IMR-90 (cell line): Measurements from ENCODE around the gene RADX. TPM values are rescaled to one million over a fixed set of nuclear protein-coding genes. Genes with fewer than 3 reads are reported as not detected.

Experiments
- ATAC-seq: fragments of 200-7000 bp; cut with Tn5 transposase; 2 replicates; pipeline ENCODE4 v1.9.1; 2020; ENCODE audit warnings: low read depth, mild to moderate bottlenecking, moderate library complexity
- BruUV-seq: library from RNA; stranded (reverse); fragments of 400-500 nt; replicated peaks from 2 replicates; lab custom pipeline; 2021; lab: Mats Ljungman, UMichigan
- CTCF ChIA-PET: fragments of 300-600 bp; formaldehyde crosslinking; extraction: SDS; loops from one replicate; lab custom pipeline; 2021; ENCODE audit warnings: antibody characterized with exemption; lab: Yijun Ruan, JAX
- POLR2A ChIA-PET: fragments of 300-600 bp; sonication (Branson Sonifier 250); formaldehyde crosslinking; loops from one replicate; lab custom pipeline; 2022; ENCODE audit warnings: antibody characterized with exemption; ENCODE audit not compliant: unreplicated experiment; lab: Charles Lee
- DNase-seq: peaks from one replicate; pipeline ENCODE4 v3.0.0; 2013
- H2AFZ ChIP-seq: replicated peaks from 2 replicates; pipeline ENCODE3; 2013; ENCODE audit warnings: low read length, mild to moderate bottlenecking; ENCODE audit not compliant: poor library complexity
- H2AK5ac ChIP-seq: 2 replicates; pipeline ENCODE4 v1.6.1; 2013; ENCODE audit warnings: low read depth, low read length, inconsistent platforms
- H2AK9ac ChIP-seq: replicated peaks from 2 replicates; pipeline ENCODE3; 2013; ENCODE audit warnings: mild to moderate bottlenecking, low read depth, low read length, moderate library complexity; ENCODE audit not compliant: poor library complexity
- H2BK120ac ChIP-seq: 2 replicates; pipeline ENCODE4 v1.6.1; 2013; ENCODE audit warnings: low read depth, low read length, inconsistent platforms
- H2BK15ac ChIP-seq: 3 replicates; pipeline ENCODE4 v1.6.1; 2013; ENCODE audit warnings: low read depth, low read length, inconsistent platforms
- H2BK20ac ChIP-seq: 2 replicates; pipeline ENCODE4 v1.6.1; 2013; ENCODE audit warnings: low read depth, mild to moderate bottlenecking, inconsistent platforms, low read length, moderate library complexity
- H2BK5ac ChIP-seq: 2 replicates; pipeline ENCODE4 v1.6.1; 2013; ENCODE audit warnings: mild to moderate bottlenecking, low read depth, low read length, inconsistent platforms; ENCODE audit not compliant: poor library complexity, severe bottlenecking
- H3K14ac ChIP-seq: replicated peaks from 2 replicates; pipeline ENCODE4 v1.6.1; 2013; ENCODE audit warnings: low read depth, low read length, inconsistent platforms
- H3K18ac ChIP-seq: 2 replicates; pipeline ENCODE4 v1.6.1; 2013; ENCODE audit warnings: low read depth, low read length, control low read depth
- H3K23ac ChIP-seq: 2 replicates; pipeline ENCODE4 v1.6.1; 2013; ENCODE audit warnings: low read depth, low read length, inconsistent platforms
- H3K27ac ChIP-seq: 2 replicates; pipeline ENCODE4 v1.5.1; 2013; ENCODE audit warnings: mild to moderate bottlenecking, control low read depth, low read length; ENCODE audit not compliant: insufficient read depth
- H3K27me3 ChIP-seq: 2 replicates; pipeline ENCODE4 v1.6.1; 2013; ENCODE audit warnings: low read length; ENCODE audit not compliant: control insufficient read depth, insufficient read depth
- H3K36me3 ChIP-seq: 2 replicates; pipeline ENCODE4 v1.6.1; 2013; ENCODE audit warnings: low read length, mixed read lengths; ENCODE audit not compliant: control insufficient read depth, insufficient read depth
- H3K4ac ChIP-seq: 2 replicates; pipeline ENCODE4 v1.6.1; 2013; ENCODE audit warnings: low read depth, low read length, inconsistent platforms
- H3K4me1 ChIP-seq: 2 replicates; pipeline ENCODE4 v1.6.1; 2013; ENCODE audit warnings: low read length, mixed read lengths; ENCODE audit not compliant: control insufficient read depth, insufficient read depth
- H3K4me2 ChIP-seq: 2 replicates; pipeline ENCODE4 v1.6.1; 2013; ENCODE audit warnings: low read depth, mild to moderate bottlenecking, control low read depth, low read length, moderate library complexity
- H3K4me3 ChIP-seq: 2 replicates; pipeline ENCODE4 v1.5.1; 2013; ENCODE audit warnings: low read depth, mild to moderate bottlenecking, control low read depth, low read length, moderate library complexity; ENCODE audit not compliant: insufficient read depth
- H3K56ac ChIP-seq: 2 replicates; pipeline ENCODE4 v1.6.1; 2013; ENCODE audit warnings: low read length, inconsistent platforms; ENCODE audit not compliant: insufficient read depth; ENCODE audit errors: extremely low read depth
- H3K79me1 ChIP-seq, 2 experiments: 2 replicates each; pipeline ENCODE4 v1.6.1; 2013; ENCODE audit warnings: low read length in 2 of 2, inconsistent platforms in 1 of 2, low read depth in 1 of 2
- H3K9ac ChIP-seq: 2 replicates; pipeline ENCODE4 v1.6.1; 2013; ENCODE audit warnings: low read depth, low read length, control low read depth
- H3K9me1 ChIP-seq: 2 replicates; pipeline ENCODE4 v1.6.1; 2013; ENCODE audit warnings: low read length, inconsistent platforms; ENCODE audit not compliant: insufficient read depth
- H3K9me3 ChIP-seq: 2 replicates; pipeline ENCODE4 v1.6.1; 2013; ENCODE audit warnings: low read length; ENCODE audit not compliant: control insufficient read depth, insufficient read depth
- H4K20me1 ChIP-seq: 2 replicates; pipeline ENCODE4 v1.6.1; 2013; ENCODE audit warnings: low read length, inconsistent platforms; ENCODE audit not compliant: insufficient read depth
- H4K5ac ChIP-seq: 2 replicates; pipeline ENCODE4 v1.6.1; 2013; ENCODE audit warnings: mild to moderate bottlenecking, low read depth, low read length, control low read depth
- H4K8ac ChIP-seq, 2 experiments: 2 replicates each; pipeline ENCODE4 v1.6.1; 2013; ENCODE audit warnings: low read depth in 2 of 2, low read length in 2 of 2, control low read depth in 1 of 2, inconsistent platforms in 1 of 2
- H4K91ac ChIP-seq: 2 replicates; pipeline ENCODE4 v1.6.1; 2013; ENCODE audit warnings: low read depth, low read length, inconsistent platforms; ENCODE audit not compliant: insufficient read depth
- CEBPB ChIP-seq: IDR thresholded peaks from 2 replicates; pipeline ENCODE4 v1.6.1; 2012; ENCODE audit warnings: low read depth, low read length, improper control_type of control experiment
- CHD1 ChIP-seq: IDR thresholded peaks from 2 replicates; pipeline ENCODE4 v1.6.1; 2012; ENCODE audit warnings: low read depth, low read length, improper control_type of control experiment
- FOS ChIP-seq: fragments of 150-350 bp; IDR thresholded peaks from 2 replicates; pipeline ENCODE4 v1.6.1; 2016; ENCODE audit warnings: low read depth, low read length
- MAZ ChIP-seq: IDR thresholded peaks from 2 replicates; pipeline ENCODE4 v1.6.1; 2012; ENCODE audit warnings: low read depth, mild to moderate bottlenecking, low read length, improper control_type of control experiment, moderate library complexity, borderline replicate concordance
- RCOR1 ChIP-seq: IDR thresholded peaks from 2 replicates; pipeline ENCODE4 v1.6.1; 2012; ENCODE audit warnings: mild to moderate bottlenecking, low read length, improper control_type of control experiment; ENCODE audit not compliant: insufficient replicate concordance
- WGBS, 2 experiments: methylation state at CpG; one replicate each; pipeline versions ENCODE4 v1.1.5 to v1.1.7; 2013; ENCODE audit warnings: missing lambda C conversion rate in 2 of 2; ENCODE audit not compliant: insufficient read length in 1 of 2; ENCODE audit errors: extremely low coverage in 2 of 2; 5-methylcytosine and 5-hydroxymethylcytosine counted together
- dilution Hi-C: fragments of 300-500 bp; cut with HindIII; formaldehyde crosslinking; loops from one replicate; pipeline ENCODE4 v1.14.3; 2018; ENCODE audit warnings: low sequenced_read_pairs; ENCODE audit not compliant: unreplicated experiment
- in situ Hi-C: fragments of 300-500 bp; cut with MboI; formaldehyde crosslinking; loops from 3 replicates; pipeline ENCODE4 v1.14.3; 2019; ENCODE audit warnings: low sequenced_read_pairs, inconsistent platforms, mixed read lengths
- intact Hi-C: fragments of 100-400 bp; cut with micrococcal nuclease; formaldehyde crosslinking; loops from 2 replicates; pipeline ENCODE4 v1.10.0; 2022
- polyA plus RNA-seq, 3 experiments: library from polyadenylated mRNA; depleted of rRNA; stranded (reverse); fragments of >200 nt; gene quantifications; 2 replicates each; pipeline ENCODE4 v1.2.3, GENCODE V29; 2012; ENCODE audit warnings: low replicate concordance in 1 of 3
- total RNA-seq: library from RNA; depleted of rRNA; stranded (reverse); fragments of >200 nt; gene quantifications from 2 replicates; pipeline ENCODE4 v1.2.3, GENCODE V29; 2012

Gene RADX
- total and polyA plus RNA-seq, 2 of the 4 experiments (the other 2 are of a cell fraction), result 1.6 to 1.8 TPM

DNA sequence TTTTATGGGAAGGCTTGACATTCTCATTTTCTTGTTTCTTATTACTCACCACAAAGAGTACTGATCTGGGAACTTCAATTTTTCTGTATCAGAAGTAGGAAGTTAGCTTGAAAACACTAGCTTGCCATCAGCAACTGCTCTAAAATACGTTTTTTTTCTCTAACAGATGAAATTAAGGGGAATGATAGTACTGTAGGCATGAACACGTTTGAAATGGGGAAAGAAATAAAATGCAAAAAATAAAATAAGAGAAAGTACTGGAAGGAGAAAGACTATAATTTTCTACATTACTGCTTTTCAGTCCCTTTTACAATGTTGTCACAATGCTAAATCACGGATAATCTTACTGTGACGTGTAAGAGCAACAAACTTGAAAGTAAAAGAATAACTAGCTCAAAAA, 1.5 kb downstream of the RADX start:
- no peak overlapping the region for H2BK20ac ChIP-seq
- BruUV-seq, result no TSS peak
- H4K5ac ChIP-seq, result no peak overlapping the region
- H3K79me1 ChIP-seq, result no peaks in the 10 kb centered on the region
- no peak overlapping the region for H3K27ac ChIP-seq
- no peak overlapping the region for H2AK9ac ChIP-seq
- WGBS, 2 experiments, result no CpG with 5 or more reads among the region's 4 CpGs
- DNase-seq (no peak), ATAC-seq (no peak)
- intact Hi-C loops, result no loop called here
- dilution Hi-C loops, result no loop called here
- in situ Hi-C loops, result no loop called here
- no peak for TF ChIP-seq MAZ
- no peak for TF ChIP-seq CHD1
- TF ChIP-seq CEBPB, result no peak
- no peak for TF ChIP-seq RCOR1
- no peak for TF ChIP-seq FOS
- H2BK5ac ChIP-seq, result no peak overlapping the region
- H3K4me3 ChIP-seq, result no peak overlapping the region
- no peak overlapping the region for H4K91ac ChIP-seq
- no peaks in the 10 kb centered on the region for H3K9me3 ChIP-seq
- no peak overlapping the region for H2BK15ac ChIP-seq
- no peak overlapping the region for H3K18ac ChIP-seq
- H3K9me1 ChIP-seq, result no peaks in the 10 kb centered on the region
- H3K36me3 ChIP-seq, result no peaks in the 10 kb centered on the region
- no peak overlapping the region for H3K23ac ChIP-seq
- POLR2A ChIA-PET, result no interaction called here
- H2AK5ac ChIP-seq, result no peak overlapping the region
- no peaks in the 10 kb centered on the region for H3K4me1 ChIP-seq
- H3K4ac ChIP-seq, result no peak overlapping the region
- CTCF ChIA-PET, result no interaction called here
- no peak overlapping the region for H2AFZ ChIP-seq
- no peak overlapping the region for H2BK120ac ChIP-seq
- no peak overlapping the region for H3K9ac ChIP-seq
- no peak overlapping the region; the same call in none of the 2 replicates for H3K4me2 ChIP-seq
- H3K56ac ChIP-seq, result no peak overlapping the region
- no peak overlapping the region for H3K14ac ChIP-seq
- no peak overlapping the region for H4K8ac ChIP-seq
- peaks cover 3% of the 10 kb centered on the region for H3K27me3 ChIP-seq
- H4K20me1 ChIP-seq, result no peaks in the 10 kb centered on the region
